Left lobe of liver (tissue), 2 donors: ENCODE measurements around the gene CIROP. TPM values are rescaled to one million over a fixed set of nuclear protein-coding genes. Genes with fewer than 3 reads are reported as not detected.

Experiments used
- ATAC-seq: fragments of 200-7000 bp; cut with Tn5 transposase; one replicate; pipeline ENCODE4 v1.9.1; 2020; ENCODE audit warnings: mild to moderate bottlenecking, moderate library complexity
- DNase-seq: peaks from one replicate; pipeline ENCODE4 v3.0.0-alpha.2; 2020; ENCODE audit warnings: low spot score
- total RNA-seq: library from RNA; stranded (reverse); gene quantifications from one replicate; pipeline ENCODE4 v1.2.1, GENCODE V29; 2021
- donor health status: DM: no; HTN: no; CAD: no; lungs with moderate emphysema.
- donor health status: DM: no; HTN: yes; CAD: no.

CIROP gene
- total RNA-seq, 1 donor from 2014 or later = not detected

DNA sequence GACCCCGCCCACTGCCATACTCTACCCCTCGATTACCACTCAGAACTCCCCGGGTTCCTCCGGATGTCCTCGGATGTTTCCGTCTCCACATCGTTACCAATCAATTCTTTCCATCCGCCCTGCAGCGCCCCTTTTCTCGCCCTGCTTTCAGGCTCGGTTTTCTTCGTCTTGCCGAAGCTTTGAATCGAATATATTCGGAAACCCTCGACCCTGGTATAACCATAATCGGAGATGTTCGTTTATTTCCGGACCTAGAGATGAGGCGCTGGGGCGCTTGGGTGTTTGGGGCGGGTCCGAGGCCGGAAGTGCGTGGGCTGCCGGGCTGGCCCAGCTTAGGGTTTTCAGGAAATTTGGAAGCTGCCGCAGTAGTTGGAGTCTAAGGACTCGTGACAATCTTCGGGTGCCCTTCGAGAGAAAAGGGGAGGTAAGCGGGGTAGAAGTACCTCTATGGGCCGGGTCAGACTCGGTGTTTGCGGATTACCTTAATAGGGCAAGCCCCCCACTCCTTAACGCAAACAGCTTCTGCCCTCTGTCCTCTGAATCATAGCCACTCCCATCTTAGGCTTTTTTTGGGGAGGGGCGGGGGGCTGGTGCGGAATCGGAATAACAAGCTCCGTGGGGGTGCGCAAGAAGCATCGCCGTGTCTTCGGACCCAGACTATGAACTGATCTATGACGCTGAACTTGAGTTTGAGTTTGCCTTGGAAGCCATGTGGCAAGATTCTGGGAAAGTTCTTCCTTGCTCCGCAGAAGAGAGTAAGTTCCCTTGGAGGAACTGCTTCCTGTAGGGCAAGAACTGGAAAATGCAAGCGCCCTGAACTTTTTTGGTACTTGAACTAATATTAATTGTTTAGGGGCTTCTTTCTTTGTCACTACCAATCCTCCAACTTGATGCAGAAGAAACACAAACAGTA lies 9.3 kb downstream of the CIROP start, which contains the start of gene C14orf119:
Gene C14orf119, plus strand, starts transcription at position 310 of the 913 bp plus-strand sequence. CDS start 2,154 bp downstream, outside the sequence.
- DNase-seq (peak; percentile 100), ATAC-seq (peak; percentile 88)

DNA sequence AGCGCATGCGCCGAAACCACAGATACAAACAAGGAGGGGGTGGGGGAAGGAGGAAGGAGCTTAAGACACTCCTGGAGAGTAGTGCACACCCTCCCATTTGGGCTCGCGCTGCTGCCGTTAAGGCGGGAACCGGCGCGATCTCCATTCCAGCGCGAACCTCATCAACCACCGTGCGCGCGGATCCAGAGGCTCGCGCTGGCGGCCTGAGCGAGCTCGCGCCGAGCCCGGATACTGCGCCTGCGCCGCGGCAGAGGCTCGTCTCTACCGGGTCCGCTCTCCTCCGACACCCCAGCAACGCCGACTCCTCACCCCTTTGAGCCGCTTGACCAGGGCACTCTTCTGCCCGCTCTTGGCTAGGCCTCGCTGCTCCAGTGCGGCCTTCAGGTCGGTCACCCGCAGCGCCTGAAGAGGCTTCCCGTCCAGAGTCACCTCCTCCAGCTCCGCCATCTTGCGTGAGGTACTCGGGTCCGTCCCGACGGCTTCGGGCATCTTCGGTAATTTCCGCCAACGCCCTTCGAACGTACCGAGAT lies 10.1 kb downstream of the CIROP start, which contains the start of gene ACIN1:
Gene ACIN1, minus strand, starts transcription at position 471 of the 530 bp plus-strand sequence. Its CDS starts 24 bp downstream, at position 447.
- peak; percentile 69 for ATAC-seq

DNA sequence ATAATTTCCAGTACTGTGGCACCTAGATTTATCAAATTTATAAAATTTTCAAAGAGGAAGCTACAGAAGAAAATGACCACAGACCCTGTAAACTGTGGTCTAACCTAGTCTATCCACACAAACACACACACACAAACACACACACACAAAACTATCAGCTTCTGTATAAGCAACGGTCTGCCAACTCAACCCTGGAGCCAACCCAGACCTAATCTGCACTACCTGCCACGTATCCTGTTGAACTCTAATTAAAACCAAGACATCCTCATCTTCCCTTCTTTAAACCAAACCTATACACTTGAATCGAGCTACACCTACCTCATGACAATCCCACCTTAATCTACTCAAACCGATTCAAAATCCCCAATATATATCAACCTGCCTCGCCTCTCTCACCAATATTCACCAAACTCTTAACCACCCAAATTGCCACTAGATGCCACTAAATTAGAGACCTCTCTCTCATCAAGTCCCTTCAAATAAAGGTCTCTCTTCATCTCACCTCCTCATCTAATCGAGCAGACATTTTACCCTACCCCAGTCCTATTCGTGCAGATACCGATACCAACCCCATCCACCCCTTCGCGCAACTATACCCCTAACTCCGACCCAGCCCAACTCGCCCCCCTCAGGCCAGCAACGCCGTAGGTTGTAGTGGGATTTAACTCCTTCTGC lies 10.7 kb downstream of the CIROP start:
- DNase-seq = peak; percentile 38

More for the DNA sequence above, 10.1 kb downstream of the CIROP start, which contains the start of gene ACIN1:
- DNase-seq = no peak

DNA sequence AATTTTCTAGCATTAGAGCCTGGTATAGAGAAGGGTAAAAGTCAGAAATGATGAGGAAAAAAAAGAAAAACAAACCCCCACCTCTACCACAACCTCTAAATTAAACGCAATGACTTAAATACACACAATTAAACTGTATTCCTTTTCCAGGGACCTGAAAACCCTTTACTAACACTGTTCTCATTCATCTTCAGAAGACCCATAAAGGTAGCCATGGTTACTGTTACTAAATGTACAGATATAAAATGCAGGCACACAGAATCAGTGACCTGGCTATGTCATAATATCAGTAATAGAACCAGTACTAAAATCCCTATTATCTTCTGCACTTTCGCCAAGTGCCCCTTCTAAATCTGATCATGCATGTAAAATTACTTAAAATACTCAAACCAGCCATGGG lies 11.3 kb downstream of the CIROP start:
- no peak for ATAC-seq
- DNase-seq = no peak

More for the DNA sequence above, 10.7 kb downstream of the CIROP start:
- ATAC-seq = no peak

DNA sequence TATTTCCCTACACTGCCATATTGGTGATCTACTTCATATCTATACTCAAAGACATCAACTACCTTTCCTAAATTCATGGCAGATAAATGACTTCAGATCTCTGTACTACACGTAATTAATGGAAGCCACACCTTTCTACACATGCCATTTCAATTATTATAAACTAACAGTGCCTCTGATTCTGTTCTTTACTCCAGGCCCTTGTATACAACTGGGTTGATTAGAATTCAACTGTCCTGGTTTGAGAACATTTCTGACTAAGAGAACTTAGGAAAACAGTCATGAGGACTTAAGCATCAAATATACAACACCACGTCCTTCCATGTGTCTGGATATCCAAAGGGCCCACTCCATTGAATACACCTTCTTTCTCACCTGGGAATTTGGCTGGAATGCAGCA lies 11.7 kb downstream of the CIROP start:
- no peak for ATAC-seq

DNA sequence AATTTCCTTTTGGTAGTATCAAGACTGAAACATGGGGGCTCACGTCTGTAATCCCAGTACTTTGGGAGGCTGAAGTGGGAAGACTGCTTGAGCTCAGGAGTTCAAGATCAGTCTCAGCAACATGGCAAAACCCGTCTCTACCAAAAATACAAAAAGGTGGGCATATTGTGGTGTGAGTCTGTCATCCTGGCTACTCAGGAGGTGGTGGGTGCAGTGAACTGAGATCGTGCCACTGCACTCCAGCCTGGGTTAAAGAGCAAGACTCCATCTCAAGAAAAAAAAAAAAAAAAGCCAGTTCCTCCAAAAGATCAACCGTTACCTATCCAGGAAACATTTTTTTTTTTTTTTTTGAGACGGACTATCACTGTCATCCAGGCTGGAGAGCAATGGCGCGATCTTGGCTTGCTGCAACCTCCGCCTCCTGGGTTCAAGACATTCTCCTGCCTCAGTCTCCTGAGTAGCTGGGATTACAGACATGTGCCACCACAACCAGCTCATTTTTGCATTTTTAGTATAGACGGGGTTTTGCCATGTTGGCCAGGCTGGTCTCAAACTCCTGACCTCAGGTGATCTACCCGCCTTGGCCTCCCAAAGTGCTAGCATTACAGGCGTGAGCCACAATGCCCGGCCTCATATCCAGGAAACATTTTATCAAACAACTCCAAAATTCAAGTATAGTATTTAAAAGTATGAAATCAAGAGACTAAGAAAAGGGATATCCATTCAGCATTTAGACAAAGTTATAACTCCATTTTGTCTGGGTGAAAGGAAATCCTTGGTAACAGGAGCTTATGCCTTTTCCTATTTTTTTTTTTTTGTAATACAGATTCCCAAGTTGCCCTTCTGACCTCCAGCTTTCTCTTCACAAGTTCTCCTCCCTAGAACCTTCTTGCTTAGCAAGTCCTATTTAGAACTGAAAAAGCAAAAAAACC lies 13.2 kb downstream of the CIROP start:
- ATAC-seq (no peak), DNase-seq (no peak)

More for the DNA sequence above, 11.7 kb downstream of the CIROP start:
- no peak for DNase-seq

DNA sequence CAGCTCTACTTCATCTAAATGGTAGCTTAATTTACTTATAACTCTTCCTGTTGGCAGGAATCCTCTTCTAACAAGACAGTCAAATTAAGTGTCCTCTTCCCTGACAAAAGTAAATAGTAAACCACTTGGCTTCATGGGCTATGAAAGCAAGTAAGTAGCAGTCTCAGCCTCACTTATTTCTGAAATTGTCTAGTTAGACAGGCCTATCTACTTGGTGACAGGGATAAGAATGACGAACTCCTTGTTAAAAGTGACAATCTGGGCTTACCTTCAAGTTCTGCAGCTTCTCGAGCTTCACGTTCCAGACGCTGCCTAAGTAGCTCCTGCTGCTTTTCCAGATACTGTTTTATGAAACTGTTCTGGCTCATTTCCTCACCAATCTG lies 14.5 kb downstream of the CIROP start:
- no peak for DNase-seq
- ATAC-seq = no peak

DNA sequence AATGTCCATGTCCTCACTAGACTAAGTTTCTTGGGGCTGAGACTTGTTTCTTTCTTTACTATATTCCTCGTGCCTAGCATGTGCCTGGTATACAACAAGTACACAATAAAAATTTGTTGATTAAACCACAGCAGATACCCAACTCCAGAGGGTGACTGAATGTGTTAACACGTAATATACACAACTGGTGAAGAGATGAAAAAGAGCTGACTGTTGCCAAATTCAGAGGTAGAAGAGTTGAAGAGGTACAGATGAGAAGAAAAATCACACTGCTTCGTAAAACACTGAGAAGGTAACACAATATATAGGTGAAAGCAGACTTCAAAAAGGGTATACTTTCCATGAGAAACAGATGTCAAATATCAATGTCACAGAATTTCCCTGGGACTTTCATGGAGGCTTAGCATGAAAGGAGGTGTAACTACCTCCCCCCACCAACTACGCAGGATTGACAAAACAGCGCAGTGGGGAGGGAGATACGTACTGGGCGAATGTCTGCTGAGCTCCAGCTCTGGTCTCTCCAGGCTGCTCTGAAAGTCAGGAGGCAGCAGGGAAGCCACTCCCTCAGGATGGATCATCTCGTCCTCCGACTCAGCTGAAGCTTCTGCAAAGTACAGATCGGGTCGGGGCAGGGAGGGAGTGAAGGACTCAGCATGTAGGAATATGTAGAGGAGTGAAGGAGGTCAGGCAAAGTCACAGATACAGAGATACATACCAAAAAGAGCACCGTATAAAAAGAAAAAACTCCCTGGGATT lies 15.1 kb downstream of the CIROP start:
- ATAC-seq (no peak), DNase-seq (no peak)

DNA sequence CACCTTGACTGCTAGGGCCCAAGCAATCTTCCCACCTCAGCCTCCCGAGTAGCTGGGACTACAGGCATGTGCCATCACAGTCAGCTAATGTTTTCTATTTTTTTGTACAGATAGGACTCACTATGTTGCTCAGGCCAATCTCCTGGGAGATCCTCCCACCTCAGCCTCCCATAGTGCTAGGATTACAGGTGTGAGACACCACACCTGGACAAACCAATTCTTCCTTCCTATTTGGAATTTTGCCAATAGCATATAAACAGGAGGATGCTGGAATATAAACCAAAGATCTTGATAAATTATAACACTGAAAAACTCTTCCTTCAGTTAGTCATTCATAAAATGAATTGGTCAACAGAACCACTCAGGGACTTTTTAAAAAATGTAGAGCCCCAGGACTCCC lies 18.2 kb downstream of the CIROP start:
- DNase-seq (no peak), ATAC-seq (no peak)

DNA sequence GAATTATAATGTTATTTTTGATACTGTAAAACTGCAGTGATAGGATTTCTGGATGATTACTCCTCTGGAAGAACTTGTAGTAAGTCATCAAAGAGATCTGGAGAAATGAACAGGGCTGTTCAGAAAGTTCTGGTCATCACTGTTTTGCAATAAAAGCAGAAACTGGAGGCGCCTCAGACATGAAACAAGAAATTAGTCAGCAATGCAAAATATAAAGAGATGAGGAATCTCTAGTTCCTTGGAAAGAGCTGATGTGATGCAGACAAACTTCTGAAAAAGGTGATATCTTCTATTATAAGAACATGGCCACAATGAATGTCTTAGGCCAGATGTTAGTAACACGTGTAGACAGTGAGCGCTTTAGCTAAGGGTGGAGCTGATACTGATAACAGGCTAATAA lies 19.3 kb downstream of the CIROP start:
- ATAC-seq = no peak
- no peak for DNase-seq

DNA sequence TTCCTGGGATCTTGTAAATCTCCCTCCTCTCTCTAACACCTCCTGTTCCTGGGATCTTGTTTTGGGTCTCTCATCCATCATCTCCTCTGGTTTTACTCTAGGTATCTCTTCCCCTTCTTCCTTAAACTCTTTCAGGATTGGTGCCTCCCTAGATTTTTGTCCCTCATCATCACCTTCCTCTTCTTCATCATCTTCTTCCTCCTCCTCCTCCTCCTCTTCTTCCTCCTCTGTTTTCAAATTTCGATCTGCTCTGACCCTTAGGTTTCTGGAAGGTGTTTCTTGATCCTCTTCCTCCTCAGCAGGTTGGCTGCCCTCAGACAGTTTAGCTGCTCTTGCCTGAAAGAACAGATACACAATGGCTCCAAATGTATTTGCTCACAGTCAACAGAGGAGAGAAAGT lies 24.3 kb downstream of the CIROP start:
- ATAC-seq = no peak
- DNase-seq = no peak

DNA sequence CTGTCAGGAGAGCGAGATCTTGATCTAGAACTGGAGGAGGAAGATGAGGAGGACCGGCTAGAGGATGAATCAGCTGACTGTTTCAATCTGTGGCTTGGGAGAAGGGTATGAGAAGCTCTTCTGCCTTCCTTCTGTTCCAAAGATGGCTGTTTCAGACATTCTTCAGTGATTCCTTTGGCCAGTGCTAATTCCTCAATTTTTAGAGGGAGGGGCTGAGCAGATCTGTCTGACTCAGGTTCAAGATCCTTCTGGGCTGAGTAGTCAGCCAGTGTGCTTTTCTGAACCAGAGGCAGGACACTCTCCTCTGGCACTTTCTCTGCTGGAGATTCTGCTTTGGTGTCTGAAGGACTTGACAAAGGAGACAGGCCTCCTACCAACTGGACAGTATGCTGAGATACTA lies 25.1 kb downstream of the CIROP start:
- DNase-seq (no peak), ATAC-seq (no peak)

DNA sequence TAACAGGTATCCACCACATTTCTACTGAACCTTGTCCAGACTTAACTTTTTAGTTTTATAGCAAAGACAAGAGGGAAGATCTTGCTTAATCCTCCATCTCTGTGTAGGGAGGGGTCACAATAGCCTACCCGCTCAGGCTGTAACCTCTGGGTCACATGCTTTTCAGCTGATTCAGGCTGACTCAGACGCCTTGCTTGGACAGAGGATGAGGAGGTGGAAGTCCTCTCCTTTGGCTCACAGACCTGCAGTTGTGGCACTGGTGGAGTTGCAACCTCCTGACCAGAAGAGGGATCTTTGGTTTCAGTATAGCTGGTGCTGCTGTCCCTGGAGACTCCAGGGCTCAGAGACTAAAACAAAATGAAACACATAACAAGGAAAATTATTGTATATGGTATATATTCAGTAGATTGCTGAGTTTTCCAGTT lies 26.1 kb downstream of the CIROP start:
- DNase-seq = no peak

DNA sequence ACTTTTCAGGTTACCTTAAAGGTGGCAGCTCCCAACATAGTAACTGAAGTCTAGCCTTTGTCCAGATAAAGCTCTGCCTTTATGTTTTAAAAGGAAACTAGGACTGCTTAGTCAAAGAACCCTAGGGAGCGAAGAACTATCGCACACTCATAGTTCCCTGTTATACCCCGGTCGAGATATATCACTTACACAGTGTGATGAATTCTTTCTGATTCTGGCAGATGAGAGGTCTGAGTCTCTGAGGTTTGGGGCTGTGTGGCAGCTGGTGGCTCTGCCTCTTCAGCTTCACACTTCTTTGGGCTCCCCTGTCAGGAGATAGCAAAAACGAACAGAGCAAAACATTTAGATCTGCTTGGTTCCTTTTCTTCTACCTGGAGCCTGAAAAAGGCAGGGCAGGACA lies 26.8 kb downstream of the CIROP start:
- no peak for DNase-seq

More for the DNA sequence above, 26.1 kb downstream of the CIROP start:
- ATAC-seq = peak; percentile 81

DNA sequence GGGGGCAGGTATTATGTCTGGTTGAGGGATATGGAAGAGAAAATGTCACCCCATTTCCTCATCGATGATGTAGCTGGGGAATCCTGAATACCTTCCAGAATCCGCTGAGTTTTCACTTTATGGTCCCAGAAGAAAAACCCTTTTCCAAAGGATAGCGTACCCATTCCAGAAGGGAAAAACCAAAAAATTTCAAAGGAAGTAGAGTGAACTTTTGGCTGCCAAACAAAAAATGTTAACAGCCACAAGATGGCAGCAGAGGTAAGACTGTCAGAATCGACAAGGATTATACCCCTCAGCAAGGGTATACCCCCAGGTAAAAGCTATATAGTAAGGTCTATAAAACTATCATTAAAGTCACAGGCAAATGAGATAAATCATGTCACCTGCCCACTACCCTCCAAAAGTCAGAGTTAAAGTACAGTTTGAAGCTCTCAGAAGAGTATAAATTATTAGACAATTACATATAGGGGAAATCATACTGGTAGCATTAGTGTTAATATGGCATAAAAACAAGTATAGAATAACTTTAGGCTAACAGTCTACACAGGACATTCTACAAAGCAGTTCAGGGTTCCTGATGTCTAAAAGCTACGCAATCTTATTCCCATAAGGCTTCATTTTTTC lies 27.9 kb downstream of the CIROP start:
- ATAC-seq = peak; percentile 66

More for the DNA sequence above, 26.8 kb downstream of the CIROP start:
- ATAC-seq = no peak

DNA sequence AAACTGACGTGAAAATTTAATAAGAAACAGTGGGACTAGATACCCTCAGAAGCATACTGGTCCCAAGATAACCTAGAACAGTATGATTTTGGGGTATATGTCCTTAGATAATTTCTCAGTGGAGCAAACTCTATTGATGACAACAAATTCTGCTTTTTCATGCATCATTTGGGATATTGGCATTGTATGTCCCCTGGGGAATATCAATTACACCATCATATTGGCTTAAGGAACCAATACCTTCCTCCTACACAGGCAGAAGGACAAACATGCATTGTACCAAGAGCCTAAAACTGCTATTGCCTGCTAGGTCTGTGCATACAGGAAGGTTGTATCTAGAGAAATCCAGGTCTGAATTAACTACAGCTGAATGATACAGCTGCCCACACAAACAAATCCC lies 29.9 kb downstream of the CIROP start:
- no peak for DNase-seq
- ATAC-seq = no peak

More for the DNA sequence above, 27.9 kb downstream of the CIROP start:
- DNase-seq = no peak

DNA sequence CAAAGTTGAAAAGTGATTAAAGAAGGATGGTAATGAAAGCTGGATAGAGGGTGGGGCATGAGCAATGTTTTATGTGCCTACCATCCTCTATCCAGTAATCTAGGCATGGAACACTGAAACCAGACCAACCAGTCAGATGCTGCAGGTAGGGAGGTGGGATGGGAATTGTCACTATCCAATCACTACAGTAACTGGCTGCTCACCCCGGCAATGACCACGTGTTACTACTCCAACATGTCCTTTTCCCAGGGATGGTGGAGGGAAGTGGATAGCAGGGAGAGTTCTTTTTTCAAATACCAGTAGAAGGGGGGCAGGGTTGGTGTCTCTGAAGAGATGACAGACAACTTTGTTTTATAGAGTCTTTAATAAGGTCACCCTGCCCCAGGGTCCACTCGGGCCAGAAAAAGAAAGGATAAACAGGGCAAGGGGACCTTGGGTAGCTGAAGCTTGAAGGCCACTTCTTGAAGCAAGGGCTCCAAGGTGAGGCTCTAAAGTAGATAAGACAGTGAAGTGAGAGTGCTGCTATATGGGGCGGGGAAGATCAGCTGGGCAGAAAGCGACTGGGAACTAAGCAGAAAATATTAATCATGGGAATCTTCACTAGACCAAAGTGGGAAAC lies 32.8 kb downstream of the CIROP start:
- no peak for DNase-seq
- peak; percentile 1 for ATAC-seq

DNA sequence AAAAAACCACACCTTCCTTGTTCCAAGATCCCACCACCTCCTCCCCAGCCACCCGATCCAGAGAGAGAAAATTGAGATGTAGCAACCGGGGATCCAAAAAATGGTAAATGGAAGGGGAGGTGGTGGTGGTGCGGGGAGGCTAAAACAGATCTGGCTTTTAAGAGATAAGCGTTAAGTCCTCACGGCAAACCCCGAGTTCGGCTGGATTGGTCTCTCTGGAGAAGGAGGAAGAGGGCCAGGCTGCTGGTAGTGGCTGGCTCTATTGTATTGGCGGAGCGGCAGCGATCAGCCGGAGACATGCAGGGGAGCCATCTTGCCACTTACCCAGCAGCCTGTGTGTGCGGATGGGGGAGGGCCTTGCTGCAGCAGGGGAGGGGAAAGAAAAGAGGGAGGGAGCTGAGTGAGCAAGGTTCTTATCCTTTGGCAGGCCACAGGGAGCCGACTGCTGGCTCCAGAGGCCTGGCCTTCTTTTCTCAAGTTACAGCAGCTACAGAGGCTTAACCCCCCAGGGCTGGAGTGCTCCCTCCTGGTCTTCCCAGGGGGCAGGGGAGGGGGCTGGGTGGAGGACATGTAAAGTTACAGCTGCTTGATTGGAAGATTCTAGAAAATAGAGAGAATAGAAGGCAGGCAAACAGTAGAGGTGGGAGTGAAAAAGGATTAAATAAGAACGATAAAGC lies 33.4 kb downstream of the CIROP start:
- peak; percentile 95 for ATAC-seq
- DNase-seq = peak; percentile 83
